Measurements from ENCODE around the gene CCDC185. TPM values are rescaled to one million over a fixed set of nuclear protein-coding genes. Genes with fewer than 3 reads are reported as not detected.

The CCDC185 gene
- total and polyA plus RNA-seq, 10 of the 15 experiments (the other 5 are each of a cell fraction or from before 2014, with no cell fraction given), result not detected

GRCh38 chr1:223394706-223395105, 1.5 kb downstream of the CCDC185 start:
- ChIA-PET POLR2A (no interaction called here), CTCF (no interaction called here), SMC1A (ENCODE audit: uncharacterized antibody, unreplicated experiment) (no interaction called here), RAD21 (ENCODE audit: unreplicated experiment) (no interaction called here)
- Histone ChIP-seq H3K9me3 (replicated peaks; ENCODE audit: control insufficient read depth, insufficient read depth, low read length) (no peaks in the 10 kb centered on the region; the same call in 2 of the 3 replicates), H3K4me1 (ENCODE audit: control insufficient read depth, insufficient read depth, low read length) (no peaks in the 10 kb centered on the region), H2AFZ (ENCODE audit: control insufficient read depth, low read depth, low read length) (no peak overlapping the region), H3K27ac (ENCODE audit: control insufficient read depth, insufficient read depth) (no peak overlapping the region), H3K79me2 (ENCODE audit: control insufficient read depth, insufficient read depth, low read length) (no peaks in the 10 kb centered on the region), H4K20me1 (ENCODE audit: control insufficient read depth, insufficient read depth) (no peaks in the 10 kb centered on the region), H3K4me2 (ENCODE audit: control insufficient read depth, insufficient read depth) (no peak overlapping the region), H3K36me3 (ENCODE audit: control insufficient read depth in 2 of 2, insufficient read depth in 2 of 2, low read length in 1 of 2) (no peaks in the 10 kb centered on the region), H3K4me3 (no peak overlapping the region), H3K27me3 (replicated peaks in 1 of 2; ENCODE audit: control insufficient read depth in 2 of 2, insufficient read depth in 2 of 2, low read length in 1 of 2) (peaks cover 0 to 2% of the 10 kb centered on the region in 2 experiments; a peak in 1 of 4 replicates), H3K9ac (ENCODE audit: control insufficient read depth, insufficient read depth, low read length) (no peak overlapping the region)
- intact Hi-C loops (cut with micrococcal nuclease; ENCODE audit: unreplicated experiment), result no loop called here
- DNase-seq (ENCODE audit: low read depth, low spot score), result no peak
- FAIRE-seq, result no peak
- ATAC-seq, result no peak
- in situ Hi-C loops (cut with MboI), result no loop called here
- BruUV-seq (replicated peaks), result no TSS peak
- 63% methylated on average over 13 of the region's 13 CpGs for WGBS (ENCODE audit: insufficient coverage, insufficient replicate concordance, low lambda C conversion rate, missing lambda C conversion rate)
- TF ChIP-seq TCF12 (IDR thresholded peaks at IDR 0.05; ENCODE audit: low read depth, low read length) (no peak), PKNOX1 (IDR thresholded peaks at IDR 0.05) (no peak), CHD1 (IDR thresholded peaks at IDR 0.05; ENCODE audit: low read depth, low read length) (no peak), LARP7 (IDR thresholded peaks at IDR 0.05) (no peak), JUNB (IDR thresholded peaks at IDR 0.05) (no peak), PAX5 (IDR thresholded peaks at IDR 0.05; ENCODE audit: borderline replicate concordance, low read depth, low read length) (no peak), CTCF (IDR thresholded peaks at IDR 0.05 in 2 of 3, conservative IDR thresholded peaks at IDR 0.05 in 1 of 3; ENCODE audit: control insufficient read depth in 2 of 3, extremely low read depth in 1 of 3, insufficient read depth in 1 of 3, low read depth in 3 of 3, low read length in 3 of 3) (no peak), STAT3 (IDR thresholded peaks at IDR 0.05; ENCODE audit: low read depth, low read length) (no peak), E2F4 (IDR thresholded peaks at IDR 0.05; ENCODE audit: low read depth, low read length) (no peak), CREB1 (IDR thresholded peaks at IDR 0.05; ENCODE audit: low read depth) (no peak), BACH1 (IDR thresholded peaks at IDR 0.05; ENCODE audit: borderline replicate concordance) (no peak), NKRF (conservative IDR thresholded peaks at IDR 0.05) (no peak), SIX5 (IDR thresholded peaks at IDR 0.05; ENCODE audit: low read depth, low read length, severe bottlenecking) (no peak), ZNF687 (IDR thresholded peaks at IDR 0.05) (no peak), RCOR1 (conservative IDR thresholded peaks at IDR 0.05; ENCODE audit: low read depth, low read length) (no peak), ZNF24 (IDR thresholded peaks at IDR 0.05) (no peak)
